ENCODE data around the gene AK5.

DNA sequence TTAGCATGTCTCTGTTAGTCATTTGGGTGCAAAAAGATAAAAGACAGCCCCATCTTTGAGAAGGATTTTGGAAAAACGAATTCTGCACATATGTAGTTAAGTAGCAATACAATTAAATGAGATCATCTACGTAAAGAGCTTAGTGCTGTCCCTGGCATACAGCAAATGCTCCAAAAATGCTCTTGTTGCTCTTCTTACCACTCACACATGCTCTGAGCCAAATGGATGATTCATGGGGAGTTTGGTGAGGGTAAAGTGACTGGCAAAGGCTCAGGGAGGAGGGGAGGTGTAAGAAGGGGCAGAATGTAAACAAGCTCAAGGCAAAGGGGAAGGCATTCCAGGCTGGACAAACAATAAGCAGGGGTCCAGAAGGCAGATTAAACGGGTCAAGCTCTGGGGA is 191.9 kb downstream of the AK5 start:
- TF ChIP-seq CTCF (IDR thresholded peaks at IDR 0.05) (no peak), POLR2A (IDR thresholded peaks at IDR 0.05) (no peak)

Data from tibial nerve (tissue), 3 donors.